ENCODE data around the gene TMEM126B. TPM values are rescaled to one million over a fixed set of nuclear protein-coding genes. Genes with fewer than 3 reads are reported as not detected.

The TMEM126B gene
- total and polyA plus RNA-seq, 2 of the 13 experiments (the other 11 are each of a cell fraction or from before 2014, with no cell fraction given): 33.6 to 54.8 TPM

DNA sequence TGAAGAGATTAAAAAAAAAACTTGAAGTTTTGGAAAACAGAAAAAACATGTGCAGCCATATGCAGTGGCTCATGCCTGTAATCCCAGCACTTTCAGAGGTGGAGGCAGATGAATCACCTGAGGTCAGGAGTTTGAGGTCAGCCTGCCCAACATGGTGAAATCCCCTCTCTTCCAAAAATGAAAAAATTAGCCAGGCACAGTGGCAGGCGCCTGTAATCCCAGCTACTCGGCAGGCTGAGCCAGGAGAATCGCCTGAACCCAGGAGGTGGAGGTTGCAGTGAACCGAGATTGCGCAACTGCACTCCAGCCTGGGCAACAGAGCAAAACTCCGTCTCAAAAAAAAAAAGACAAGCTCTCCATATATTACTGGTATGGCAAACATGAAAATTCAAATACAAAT lies 8.9 kb upstream of the TMEM126B start:
- Histone ChIP-seq H3K9ac (ENCODE audit: insufficient read depth, low read depth, low read length) (no peak overlapping the region), H3K79me2 (ENCODE audit: insufficient read depth, low read length) (no peaks in the 10 kb centered on the region), H3K9me3 (ENCODE audit: low read length) (no peaks in the 10 kb centered on the region), H4K20me1 (ENCODE audit: insufficient read depth, low read length) (no peaks in the 10 kb centered on the region), H2AFZ (ENCODE audit: low read length) (no peak overlapping the region), H3K4me1 (ENCODE audit: insufficient read depth, low read length) (peaks cover 22% of the 10 kb centered on the region), H3K27ac (ENCODE audit: extremely low read length, insufficient read depth, low read length) (no peak overlapping the region), H3K4me3 (replicated peaks in 1 of 3; ENCODE audit: insufficient read depth in 1 of 3, low read depth in 2 of 3, low read length in 3 of 3) (no peak overlapping the region), H3K27me3 (ENCODE audit: control insufficient read depth in 1 of 2, insufficient read depth in 2 of 2, low read length in 2 of 2) (no peaks in the 10 kb centered on the region), H3K4me2 (ENCODE audit: low read depth, low read length) (peak overlapping the region; percentile 28; the same call in 1 of the 2 replicates), H3K36me3 (replicated peaks in 1 of 2; ENCODE audit: control insufficient read depth in 1 of 2, insufficient read depth in 2 of 2, low read length in 2 of 2) (no peaks in the 10 kb centered on the region)
- FAIRE-seq (no peak), DNase-seq (ENCODE audit: low spot score) (no peak), ATAC-seq (no peak)
- intact Hi-C loops (cut with micrococcal nuclease; ENCODE audit: unreplicated experiment): no loop called here
- TF ChIP-seq CEBPB (IDR thresholded peaks at IDR 0.05; ENCODE audit: borderline replicate concordance, low read depth, low read length) (peak; percentile 96), ZMYM4 (CRISPR knock-in tag; IDR thresholded peaks at IDR 0.05) (0 out of 2 replicates have a peak, but pooled peaks have one; percentile 44), FOXK2 (IDR thresholded peaks at IDR 0.05) (no peak), CEBPG (CRISPR knock-in tag; IDR thresholded peaks at IDR 0.05) (peak; percentile 97), SMC3 (IDR thresholded peaks at IDR 0.05; ENCODE audit: low read length) (peak; percentile 9; the same call in 1 of the 2 replicates), ZMYM3 (CRISPR knock-in tag; IDR thresholded peaks at IDR 0.05) (0 out of 2 replicates have a peak, but pooled peaks have one; percentile 34), ZNF441 (CRISPR knock-in tag; IDR thresholded peaks at IDR 0.05; ENCODE audit: borderline replicate concordance) (peak; percentile 98), ZNF121 (CRISPR knock-in tag; IDR thresholded peaks at IDR 0.05) (peak; percentile 97), NFRKB (IDR thresholded peaks at IDR 0.05) (no peak), PAX8 (CRISPR knock-in tag; IDR thresholded peaks at IDR 0.05; ENCODE audit: borderline replicate concordance) (no peak), ZNF644 (CRISPR knock-in tag; IDR thresholded peaks at IDR 0.05; ENCODE audit: low read depth) (peak; percentile 68; the same call in 1 of the 2 replicates), POGZ (CRISPR knock-in tag; IDR thresholded peaks at IDR 0.05) (peak; percentile 48; the same call in 1 of the 2 replicates)
- TF ChIP-seq, protein P1, sequence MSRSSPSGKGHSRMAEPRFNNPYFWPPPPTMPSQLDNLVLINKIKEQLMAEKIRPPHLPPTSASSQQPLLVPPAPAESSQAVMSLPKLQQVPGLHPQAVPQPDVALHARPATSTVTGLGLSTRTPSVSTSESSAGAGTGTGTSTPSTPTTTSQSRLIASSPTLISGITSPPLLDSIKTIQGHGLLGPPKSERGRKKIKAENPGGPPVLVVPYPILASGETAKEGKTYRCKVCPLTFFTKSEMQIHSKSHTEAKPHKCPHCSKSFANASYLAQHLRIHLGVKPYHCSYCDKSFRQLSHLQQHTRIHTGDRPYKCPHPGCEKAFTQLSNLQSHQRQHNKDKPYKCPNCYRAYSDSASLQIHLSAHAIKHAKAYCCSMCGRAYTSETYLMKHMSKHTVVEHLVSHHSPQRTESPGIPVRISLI (CRISPR knock-in tag; IDR thresholded peaks at IDR 0.05; ENCODE audit: borderline replicate concordance): peak; percentile 70; the same call in 1 of the 2 replicates
- TF ChIP-seq, protein P2, sequence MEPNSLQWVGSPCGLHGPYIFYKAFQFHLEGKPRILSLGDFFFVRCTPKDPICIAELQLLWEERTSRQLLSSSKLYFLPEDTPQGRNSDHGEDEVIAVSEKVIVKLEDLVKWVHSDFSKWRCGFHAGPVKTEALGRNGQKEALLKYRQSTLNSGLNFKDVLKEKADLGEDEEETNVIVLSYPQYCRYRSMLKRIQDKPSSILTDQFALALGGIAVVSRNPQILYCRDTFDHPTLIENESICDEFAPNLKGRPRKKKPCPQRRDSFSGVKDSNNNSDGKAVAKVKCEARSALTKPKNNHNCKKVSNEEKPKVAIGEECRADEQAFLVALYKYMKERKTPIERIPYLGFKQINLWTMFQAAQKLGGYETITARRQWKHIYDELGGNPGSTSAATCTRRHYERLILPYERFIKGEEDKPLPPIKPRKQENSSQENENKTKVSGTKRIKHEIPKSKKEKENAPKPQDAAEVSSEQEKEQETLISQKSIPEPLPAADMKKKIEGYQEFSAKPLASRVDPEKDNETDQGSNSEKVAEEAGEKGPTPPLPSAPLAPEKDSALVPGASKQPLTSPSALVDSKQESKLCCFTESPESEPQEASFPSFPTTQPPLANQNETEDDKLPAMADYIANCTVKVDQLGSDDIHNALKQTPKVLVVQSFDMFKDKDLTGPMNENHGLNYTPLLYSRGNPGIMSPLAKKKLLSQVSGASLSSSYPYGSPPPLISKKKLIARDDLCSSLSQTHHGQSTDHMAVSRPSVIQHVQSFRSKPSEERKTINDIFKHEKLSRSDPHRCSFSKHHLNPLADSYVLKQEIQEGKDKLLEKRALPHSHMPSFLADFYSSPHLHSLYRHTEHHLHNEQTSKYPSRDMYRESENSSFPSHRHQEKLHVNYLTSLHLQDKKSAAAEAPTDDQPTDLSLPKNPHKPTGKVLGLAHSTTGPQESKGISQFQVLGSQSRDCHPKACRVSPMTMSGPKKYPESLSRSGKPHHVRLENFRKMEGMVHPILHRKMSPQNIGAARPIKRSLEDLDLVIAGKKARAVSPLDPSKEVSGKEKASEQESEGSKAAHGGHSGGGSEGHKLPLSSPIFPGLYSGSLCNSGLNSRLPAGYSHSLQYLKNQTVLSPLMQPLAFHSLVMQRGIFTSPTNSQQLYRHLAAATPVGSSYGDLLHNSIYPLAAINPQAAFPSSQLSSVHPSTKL (CRISPR knock-in tag; IDR thresholded peaks at IDR 0.05): 0 out of 2 replicates have a peak, but pooled peaks have one; percentile 9
- TF ChIP-seq, protein P3, sequence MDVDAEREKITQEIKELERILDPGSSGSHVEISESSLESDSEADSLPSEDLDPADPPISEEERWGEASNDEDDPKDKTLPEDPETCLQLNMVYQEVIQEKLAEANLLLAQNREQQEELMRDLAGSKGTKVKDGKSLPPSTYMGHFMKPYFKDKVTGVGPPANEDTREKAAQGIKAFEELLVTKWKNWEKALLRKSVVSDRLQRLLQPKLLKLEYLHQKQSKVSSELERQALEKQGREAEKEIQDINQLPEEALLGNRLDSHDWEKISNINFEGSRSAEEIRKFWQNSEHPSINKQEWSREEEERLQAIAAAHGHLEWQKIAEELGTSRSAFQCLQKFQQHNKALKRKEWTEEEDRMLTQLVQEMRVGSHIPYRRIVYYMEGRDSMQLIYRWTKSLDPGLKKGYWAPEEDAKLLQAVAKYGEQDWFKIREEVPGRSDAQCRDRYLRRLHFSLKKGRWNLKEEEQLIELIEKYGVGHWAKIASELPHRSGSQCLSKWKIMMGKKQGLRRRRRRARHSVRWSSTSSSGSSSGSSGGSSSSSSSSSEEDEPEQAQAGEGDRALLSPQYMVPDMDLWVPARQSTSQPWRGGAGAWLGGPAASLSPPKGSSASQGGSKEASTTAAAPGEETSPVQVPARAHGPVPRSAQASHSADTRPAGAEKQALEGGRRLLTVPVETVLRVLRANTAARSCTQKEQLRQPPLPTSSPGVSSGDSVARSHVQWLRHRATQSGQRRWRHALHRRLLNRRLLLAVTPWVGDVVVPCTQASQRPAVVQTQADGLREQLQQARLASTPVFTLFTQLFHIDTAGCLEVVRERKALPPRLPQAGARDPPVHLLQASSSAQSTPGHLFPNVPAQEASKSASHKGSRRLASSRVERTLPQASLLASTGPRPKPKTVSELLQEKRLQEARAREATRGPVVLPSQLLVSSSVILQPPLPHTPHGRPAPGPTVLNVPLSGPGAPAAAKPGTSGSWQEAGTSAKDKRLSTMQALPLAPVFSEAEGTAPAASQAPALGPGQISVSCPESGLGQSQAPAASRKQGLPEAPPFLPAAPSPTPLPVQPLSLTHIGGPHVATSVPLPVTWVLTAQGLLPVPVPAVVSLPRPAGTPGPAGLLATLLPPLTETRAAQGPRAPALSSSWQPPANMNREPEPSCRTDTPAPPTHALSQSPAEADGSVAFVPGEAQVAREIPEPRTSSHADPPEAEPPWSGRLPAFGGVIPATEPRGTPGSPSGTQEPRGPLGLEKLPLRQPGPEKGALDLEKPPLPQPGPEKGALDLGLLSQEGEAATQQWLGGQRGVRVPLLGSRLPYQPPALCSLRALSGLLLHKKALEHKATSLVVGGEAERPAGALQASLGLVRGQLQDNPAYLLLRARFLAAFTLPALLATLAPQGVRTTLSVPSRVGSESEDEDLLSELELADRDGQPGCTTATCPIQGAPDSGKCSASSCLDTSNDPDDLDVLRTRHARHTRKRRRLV (CRISPR knock-in tag; IDR thresholded peaks at IDR 0.05): no peak
- 20% methylated on average over 6 of the region's 6 CpGs for WGBS (ENCODE audit: low lambda C conversion rate)
- POLR2A ChIA-PET: interaction anchor here (1.1 kb wide), 1 partner anchor 28 kb away, joined by 3 read pairs; the partner anchor contains the start of gene TMEM126A
- no TSS peak for BruUV-seq (replicated peaks)
- CTCF ChIA-PET (ENCODE audit: low intra/inter-chr PET ratio, low total read pairs): no interaction called here
- in situ Hi-C loops (cut with HindIII; ENCODE audit: extremely low pct_ligation_motif_present, low pct_unique_long_range_greater_than_20kb): no loop called here
